ENCODE measurements around the gene FGG.

DNA sequence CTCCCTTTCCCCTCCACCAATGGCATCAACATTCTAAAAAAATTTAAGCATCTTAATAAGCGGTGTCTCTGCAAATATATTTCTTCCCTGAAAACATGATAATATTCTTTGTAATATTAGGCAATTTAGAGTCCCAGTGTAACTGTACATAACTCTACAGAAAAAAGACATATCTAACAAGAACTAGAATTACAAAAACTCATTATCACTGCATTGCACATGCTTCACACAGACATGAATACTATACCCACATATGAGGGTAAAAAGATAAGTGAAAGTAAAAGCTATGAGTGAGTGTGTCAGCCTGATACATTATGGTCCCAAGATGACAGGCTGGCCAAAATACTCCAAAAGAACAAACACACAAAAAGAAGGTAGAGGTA lies 52.0 kb downstream of the FGG start:
- TF ChIP-seq, protein P1, sequence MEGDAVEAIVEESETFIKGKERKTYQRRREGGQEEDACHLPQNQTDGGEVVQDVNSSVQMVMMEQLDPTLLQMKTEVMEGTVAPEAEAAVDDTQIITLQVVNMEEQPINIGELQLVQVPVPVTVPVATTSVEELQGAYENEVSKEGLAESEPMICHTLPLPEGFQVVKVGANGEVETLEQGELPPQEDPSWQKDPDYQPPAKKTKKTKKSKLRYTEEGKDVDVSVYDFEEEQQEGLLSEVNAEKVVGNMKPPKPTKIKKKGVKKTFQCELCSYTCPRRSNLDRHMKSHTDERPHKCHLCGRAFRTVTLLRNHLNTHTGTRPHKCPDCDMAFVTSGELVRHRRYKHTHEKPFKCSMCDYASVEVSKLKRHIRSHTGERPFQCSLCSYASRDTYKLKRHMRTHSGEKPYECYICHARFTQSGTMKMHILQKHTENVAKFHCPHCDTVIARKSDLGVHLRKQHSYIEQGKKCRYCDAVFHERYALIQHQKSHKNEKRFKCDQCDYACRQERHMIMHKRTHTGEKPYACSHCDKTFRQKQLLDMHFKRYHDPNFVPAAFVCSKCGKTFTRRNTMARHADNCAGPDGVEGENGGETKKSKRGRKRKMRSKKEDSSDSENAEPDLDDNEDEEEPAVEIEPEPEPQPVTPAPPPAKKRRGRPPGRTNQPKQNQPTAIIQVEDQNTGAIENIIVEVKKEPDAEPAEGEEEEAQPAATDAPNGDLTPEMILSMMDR (IDR thresholded peaks at IDR 0.05; ENCODE audit: low read length): no peak
- TF ChIP-seq EZH2 (optimal IDR thresholded peaks at IDR 0.05; ENCODE audit: low read depth, low read length): no peak
- no peak for TF ChIP-seq EZH2phosphoT487 (IDR thresholded peaks at IDR 0.05; ENCODE audit: low read length)

Measured in MM.1S (cell line).